Renal cortical epithelial cell (primary cell): ENCODE data around the gene HSD17B14. TPM values are rescaled to one million over a fixed set of nuclear protein-coding genes. Genes with fewer than 3 reads are reported as not detected.
"Not testable (repeated sequence)": the region's sequence is repeated elsewhere in the genome, so short reads cannot be mapped to it uniquely, and the experiment has no call there.

Experiments used
- DNase-seq: peaks from one replicate; pipeline ENCODE4 v3.0.0-alpha.2; 2011; ENCODE audit warnings: low read depth
- total RNA-seq: library from RNA; depleted of rRNA; stranded (reverse); fragments of >200 nt; gene quantifications from 2 replicates; pipeline ENCODE4 v1.2.3, GENCODE V29; 2014

The HSD17B14 gene
- total RNA-seq: 0.60 and 1.7 TPM in 2 replicates

DNA sequence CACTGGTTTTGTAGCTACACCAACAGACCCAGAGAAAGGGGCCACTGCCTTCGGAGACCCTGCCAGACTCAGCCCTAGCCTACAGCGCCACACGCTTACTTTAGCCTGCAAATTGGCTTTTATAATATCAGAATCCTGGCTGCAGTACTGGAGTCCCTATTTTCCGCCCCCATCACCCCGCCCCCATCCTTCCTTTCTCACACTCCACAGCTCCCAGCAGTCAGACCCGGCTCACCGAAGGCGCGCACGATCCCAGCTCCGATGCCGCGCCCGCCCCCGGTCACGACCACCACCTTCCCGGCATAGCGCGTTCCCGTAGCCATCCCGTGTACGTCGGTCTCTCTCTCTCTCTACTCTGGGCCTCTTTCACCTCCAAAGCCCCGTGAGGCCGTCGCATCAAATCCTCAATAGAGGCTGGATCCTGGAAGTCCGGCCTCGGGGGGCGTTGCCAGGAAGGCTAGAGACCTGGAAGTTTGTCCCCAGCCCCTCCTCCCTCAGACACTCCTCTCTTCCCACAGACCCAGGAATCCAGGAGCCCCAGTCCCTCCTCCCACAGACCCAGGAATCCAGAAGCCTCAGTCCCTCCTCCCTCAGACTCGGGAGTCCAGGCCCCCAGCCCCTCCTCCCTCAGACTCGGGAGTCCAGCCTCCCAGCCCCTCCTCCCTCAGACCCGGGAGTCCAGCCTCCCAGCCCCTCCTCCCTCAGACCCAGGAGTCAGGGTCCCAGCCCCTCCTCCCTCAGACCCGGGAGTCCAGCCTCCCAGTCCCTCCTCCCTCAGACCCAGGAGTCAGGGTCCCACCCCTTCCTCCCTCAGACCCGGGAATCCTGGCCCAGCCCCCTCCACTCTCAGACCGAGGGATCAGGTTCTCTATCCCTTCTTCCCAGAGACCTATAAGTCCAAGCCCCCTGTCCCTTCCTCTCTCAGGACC lies at the start of gene HSD17B14:
Gene HSD17B14, minus strand, starts transcription at position 403 of the 929 bp plus-strand sequence. Its CDS starts 80 bp downstream, at position 323.
- DNase-seq: no peak

DNA sequence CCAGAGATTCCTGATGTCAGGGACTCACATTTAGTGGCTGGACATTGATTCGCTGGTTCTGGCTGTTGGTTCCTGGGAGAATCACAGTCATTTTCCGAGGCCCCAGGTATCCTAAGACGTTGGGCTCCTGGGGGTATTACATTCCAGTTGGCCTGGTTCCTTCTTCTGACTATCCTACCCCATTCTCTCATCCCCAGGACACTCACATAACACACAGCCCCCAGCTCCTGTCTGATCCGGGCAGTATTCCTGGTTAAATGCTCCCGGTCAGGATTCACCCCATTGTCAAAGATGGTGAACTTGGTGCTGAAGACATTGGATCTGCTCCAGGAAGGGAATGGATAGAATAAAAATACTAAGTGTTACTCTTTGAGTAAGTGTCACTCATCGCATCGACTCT lies 47.4 kb upstream of the HSD17B14 start:
- DNase-seq: no peak

DNA sequence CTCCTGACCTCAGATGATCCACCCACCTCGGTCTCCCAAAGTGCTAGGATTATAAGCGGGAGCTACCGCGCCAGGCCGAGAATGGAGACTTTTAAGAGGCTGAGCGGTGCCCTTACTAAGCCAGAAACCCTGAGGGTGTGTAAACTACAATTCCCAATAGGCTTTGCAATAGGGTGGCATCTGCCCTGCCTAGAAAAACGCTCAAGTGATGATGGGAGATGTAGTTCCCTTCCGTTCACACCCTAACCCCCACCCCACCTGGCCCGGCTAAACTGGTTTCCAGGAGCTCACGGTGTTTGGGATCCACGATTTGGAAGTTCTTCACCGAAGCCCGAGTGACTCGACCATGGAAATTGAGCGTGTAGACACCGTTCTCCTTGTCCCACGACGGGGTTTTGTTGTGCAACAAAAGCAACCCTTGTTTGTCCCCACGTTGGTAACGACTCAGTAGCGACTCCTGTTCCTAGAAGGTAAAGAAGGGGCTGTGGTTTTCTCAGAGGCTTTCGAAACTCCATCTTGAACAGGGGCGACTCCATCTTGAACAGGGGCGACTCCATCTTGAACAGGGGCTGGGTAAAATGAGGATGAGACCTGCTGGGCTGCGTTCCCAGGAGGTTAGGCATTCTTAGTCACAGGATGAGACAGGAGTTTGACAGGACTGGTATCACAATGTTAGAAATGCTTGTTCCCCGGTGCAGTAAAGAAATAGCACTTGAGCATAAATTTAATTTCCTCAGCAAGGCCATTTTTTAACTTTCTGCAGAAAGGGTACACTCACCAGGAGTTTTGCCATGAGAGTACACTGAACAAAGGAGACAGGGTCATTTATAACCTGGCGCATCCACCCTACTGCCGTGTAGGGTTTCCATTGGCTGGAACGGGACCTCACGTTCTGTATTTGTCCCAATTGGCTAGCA lies 45.7 kb upstream of the HSD17B14 start:
- DNase-seq: no peak

DNA sequence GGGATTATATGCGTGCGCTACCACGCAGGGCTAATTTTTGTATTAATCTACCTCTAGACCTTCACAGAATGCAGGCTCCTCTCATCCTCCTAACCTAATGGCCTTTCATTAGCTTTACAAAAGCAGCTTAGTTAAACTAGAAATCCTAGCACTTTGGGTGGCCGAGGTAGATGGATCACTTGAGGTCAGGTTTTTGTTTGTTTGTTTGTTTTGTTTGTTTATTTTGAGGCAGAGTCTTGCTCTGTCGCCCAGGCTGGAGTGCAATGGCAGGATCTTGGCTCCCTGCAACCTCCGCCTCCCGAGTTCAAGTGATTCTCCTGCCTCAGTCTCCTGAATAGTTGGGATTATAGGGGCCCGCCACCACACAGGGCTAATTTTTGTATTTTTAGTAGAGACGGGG lies 43.4 kb upstream of the HSD17B14 start:
- not testable (repeated sequence) for DNase-seq

DNA sequence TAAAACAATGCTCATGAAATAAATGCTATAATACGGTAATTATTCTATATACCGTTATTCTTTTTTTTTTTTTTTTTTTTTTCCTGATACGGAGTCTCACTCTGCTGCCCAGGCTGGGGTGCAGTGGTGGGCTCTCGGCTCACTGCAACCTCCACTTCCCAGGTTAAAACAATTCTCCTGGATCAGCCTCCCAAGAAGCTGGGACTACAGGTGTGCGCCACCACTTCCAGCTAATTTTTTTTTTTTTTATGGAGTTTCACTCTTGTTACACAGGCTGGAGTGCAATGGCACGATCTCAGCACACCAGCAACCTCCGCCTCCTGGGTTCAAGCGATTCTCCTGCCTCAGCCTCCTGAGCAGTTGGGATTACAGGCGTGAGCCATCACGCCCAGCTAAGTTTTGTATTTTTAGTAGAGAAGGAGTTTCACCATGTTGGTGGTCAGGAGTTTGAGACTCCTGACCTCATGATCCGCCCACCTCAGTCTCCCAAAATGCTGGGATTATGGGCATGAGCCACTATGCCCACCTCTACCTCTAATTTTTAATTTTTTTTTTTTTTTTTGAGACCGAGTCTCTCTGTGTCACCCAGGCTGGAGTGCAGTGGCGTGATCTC lies 42.8 kb upstream of the HSD17B14 start:
- no peak for DNase-seq

DNA sequence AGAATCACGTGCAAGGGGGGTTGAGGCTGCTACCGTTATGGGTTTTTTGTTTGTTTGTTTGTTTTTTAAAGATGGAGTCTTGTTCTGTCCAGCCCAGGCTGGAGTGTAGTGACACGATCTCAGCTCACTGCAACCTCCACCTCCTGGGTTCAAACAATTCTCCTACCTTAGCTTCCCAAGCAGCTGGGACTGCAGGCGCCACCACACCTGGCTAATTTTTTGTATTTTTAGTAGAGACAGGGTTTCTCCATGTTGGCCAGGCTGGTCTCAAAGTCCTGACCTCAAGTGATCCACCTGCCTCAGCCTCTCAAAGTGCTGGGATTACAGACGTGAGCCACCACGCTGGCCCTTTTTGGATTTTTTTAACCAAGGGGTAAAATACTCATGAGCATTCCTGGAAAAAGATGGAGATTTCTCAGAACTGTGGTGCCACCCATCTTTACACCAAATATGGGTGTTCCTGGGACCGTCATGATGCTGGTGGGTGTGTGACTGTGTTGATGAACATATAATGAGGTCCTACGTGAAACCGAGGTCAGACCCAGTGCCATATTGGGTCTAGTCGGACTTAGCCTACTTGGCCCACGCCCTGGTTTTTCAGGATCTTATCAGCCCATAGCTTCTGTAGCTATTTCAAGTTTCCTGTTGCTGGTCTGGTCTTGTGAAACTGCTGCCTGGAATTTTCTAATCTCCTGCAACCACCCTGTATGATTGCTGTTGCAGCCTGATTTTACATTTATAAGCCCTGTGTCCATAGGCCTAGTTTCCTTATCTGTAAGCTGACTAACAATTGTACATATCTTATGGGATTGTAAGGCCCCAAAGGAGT lies 42.1 kb upstream of the HSD17B14 start:
- no peak for DNase-seq

DNA sequence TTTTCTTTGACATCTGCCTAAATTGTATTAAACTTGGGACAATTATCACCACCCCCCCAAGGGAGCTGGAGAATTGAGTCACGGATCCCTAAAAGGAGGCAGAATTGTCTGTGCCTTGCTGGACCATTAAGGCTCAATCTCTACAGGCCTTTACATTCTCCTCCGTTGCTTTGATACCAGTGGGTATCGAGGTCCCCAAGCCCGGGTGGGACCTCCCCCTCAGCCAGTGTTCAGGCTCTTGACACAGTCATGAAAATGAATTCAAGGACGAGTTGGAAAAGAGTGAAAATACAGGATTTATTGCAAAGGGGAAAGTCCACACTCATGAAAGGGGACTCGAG lies 41.5 kb upstream of the HSD17B14 start:
- no peak for DNase-seq

DNA sequence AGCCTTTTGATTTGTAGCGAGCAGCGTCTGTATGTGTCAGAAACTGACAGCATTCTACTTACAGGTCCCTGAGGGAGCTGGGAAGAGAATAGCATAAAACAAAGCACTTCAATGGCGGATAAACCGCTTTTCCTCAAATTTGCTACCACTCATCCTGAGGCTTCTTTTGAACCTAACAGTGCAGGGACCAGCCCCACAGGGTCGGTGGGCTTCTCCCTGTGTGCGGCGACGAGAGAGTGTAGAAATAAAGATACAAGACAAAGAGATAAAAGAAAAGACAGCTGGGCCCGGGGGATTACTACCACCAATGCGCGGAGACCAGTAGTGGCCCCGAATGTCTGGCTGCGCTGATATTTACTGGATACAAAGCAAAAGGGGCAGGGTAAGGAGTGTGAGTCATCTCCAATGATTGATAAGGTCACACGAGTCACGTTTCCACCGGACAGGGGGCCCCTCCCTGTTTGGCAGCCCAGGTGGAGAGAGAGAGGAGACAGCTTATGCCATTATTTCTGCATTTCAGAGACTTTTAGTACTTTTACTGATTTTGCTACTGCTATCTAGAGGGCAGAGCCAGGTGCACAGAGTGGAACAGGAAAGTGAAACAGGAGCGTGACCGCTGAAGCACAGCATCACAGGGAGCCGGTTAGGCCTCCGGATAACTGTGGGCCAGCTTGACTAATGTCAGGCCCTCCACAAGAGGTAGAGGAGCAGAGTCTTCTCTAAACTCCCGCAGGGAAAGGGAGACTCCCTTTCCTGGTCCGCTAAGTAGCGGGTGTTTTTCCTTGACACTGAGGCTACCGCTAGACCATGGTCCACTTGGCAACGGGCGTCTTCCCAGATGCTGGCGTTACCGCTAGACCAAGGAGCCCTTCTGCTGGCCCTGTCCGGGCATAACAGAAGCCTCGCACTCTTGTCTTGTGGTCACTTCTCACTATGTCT lies 40.0 kb upstream of the HSD17B14 start:
- DNase-seq: peak; percentile 23

DNA sequence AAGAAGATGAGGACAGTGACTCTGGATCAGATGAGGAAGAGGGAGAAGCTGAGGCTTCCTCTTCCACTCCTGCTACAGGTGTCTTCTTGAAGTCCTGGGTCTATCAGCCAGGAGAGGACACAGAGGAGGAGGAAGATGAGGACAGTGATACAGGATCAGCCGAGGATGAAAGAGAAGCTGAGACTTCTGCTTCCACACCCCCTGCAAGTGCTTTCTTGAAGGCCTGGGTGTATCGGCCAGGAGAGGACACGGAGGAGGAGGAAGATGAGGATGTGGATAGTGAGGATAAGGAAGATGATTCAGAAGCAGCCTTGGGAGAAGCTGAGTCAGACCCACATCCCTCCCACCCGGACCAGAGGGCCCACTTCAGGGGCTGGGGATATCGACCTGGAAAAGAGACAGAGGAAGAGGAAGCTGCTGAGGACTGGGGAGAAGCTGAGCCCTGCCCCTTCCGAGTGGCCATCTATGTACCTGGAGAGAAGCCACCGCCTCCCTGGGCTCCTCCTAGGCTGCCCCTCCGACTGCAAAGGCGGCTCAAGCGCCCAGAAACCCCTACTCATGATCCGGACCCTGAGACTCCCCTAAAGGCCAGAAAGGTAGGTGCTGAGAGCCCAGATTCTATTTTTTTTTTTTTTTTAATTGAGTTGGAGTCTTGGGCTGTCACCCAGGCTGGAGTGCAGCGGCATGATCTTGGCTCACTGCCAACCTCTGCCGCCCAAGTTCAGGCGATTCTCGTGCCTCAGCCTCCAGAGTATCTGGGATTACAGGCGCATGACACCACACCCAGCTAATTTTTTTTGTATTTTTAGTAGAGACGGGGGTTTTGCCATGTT lies 38.2 kb upstream of the HSD17B14 start:
- DNase-seq: peak; percentile 29

DNA sequence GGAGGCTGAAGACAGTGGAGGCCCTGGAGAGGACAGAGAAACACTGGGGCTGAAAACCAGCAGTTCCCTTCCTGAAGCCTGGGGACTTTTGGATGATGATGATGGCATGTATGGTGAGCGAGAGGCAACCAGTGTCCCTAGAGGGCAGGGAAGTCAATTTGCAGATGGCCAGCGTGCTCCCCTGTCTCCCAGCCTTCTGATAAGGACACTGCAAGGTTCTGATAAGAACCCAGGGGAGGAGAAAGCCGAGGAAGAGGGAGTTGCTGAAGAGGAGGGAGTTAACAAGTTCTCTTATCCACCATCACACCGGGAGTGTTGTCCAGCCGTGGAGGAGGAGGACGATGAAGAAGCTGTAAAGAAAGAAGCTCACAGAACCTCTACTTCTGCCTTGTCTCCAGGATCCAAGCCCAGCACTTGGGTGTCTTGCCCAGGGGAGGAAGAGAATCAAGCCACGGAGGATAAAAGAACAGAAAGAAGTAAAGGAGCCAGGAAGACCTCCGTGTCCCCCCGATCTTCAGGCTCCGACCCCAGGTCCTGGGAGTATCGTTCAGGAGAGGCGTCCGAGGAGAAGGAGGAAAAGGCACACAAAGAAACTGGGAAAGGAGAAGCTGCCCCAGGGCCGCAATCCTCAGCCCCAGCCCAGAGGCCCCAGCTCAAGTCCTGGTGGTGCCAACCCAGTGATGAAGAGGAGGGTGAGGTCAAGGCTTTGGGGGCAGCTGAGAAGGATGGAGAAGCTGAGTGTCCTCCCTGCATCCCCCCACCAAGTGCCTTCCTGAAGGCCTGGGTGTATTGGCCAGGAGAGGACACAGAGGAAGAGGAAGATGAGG lies 37.4 kb upstream of the HSD17B14 start:
- no peak for DNase-seq

DNA sequence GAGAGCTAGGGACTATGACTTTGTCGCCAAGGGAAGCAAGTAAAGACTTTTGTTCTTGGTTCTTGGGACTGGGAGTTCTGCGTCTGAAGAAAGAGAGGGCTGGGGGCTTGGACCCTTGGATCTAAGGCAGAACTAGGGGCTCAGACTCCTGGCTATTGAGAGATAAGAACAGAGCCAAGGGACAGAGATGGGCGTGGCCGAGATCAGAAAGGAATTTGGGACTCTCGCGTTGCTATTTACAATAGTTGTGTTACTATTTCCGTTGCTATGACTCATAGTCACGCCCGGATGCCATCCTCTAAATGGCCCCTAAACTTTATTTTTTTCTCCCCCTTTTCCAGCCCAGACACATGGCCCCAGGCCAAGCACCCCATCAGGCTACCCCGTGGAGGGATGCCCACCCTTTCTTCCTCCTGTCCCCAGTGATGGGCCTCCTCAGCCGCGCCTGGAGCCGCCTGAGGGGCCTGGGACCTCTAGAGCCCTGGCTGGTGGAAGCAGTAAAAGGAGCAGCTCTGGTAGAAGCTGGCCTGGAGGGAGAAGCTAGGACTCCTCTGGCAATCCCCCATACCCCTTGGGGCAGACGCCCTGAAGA lies 36.7 kb upstream of the HSD17B14 start:
- DNase-seq: peak; percentile 95

DNA sequence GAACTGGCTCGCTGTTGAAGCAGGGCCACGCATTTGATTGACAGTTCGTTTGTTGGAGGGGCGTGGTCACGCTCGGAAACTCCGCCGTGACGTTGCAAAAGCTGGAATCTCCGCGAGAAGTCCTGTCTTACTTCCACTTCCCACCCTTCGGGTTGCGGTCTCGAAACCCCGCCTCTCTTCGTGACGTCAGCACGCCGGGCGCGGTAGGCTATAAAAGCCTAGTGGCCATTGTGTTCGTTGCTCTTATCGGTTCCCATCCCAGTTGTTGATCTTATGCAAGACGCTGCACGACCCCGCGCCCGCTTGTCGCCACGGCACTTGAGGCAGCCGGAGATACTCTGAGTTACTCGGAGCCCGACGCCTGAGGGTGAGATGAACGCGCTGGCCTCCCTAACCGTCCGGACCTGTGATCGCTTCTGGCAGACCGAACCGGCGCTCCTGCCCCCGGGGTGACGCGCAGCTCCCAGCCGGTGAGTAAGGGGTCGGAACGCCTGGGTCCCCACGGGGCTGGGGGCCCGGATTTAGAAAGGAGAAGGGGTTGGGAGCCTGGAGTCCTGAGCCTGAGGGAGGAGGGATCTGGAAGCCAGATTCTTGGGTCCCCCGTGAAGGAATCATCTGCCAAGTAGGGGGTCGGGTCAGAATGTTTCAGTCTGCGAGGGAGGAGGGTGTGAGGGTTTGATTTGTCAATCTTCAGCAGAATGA lies 36.0 kb upstream of the HSD17B14 start, which contains the start of gene PPP1R15A:
Gene PPP1R15A, plus strand, starts transcription at position 240 of the 702 bp plus-strand sequence. CDS start 813 bp downstream, outside the sequence.
- peak; percentile 96 for DNase-seq

DNA sequence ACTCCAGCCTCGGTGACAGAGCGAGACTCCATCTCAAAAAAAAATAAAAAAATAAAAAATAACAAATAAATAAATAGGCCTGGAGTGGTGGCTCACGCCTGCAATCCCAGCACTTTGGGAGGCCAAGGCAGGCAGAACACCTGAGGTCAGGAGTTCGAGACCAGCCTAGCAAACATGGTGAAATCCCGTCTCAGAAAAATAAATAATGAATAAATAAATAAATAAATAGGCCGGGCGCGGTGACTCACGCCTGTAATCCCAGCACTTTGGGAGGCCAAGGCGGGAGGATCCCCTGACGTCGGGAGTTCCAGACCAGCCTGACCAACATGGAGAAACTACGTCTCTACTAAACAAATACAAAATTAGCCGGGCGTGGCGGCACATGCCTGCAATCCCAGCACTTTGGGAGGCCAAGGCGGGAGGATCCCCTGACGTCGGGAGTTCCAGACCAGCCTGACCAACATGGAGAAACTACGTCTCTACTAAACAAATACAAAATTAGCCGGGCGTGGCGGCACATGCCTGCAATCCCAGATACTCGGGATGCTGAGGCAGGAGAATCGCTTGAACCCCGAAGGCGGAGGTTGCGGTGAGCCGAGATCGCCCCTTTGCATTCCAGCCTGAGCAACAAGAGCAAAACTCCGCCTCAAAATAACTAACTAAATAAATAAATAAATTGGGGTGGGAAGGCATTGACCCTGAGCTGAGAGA lies 35.3 kb upstream of the HSD17B14 start:
- DNase-seq: not testable (repeated sequence)

DNA sequence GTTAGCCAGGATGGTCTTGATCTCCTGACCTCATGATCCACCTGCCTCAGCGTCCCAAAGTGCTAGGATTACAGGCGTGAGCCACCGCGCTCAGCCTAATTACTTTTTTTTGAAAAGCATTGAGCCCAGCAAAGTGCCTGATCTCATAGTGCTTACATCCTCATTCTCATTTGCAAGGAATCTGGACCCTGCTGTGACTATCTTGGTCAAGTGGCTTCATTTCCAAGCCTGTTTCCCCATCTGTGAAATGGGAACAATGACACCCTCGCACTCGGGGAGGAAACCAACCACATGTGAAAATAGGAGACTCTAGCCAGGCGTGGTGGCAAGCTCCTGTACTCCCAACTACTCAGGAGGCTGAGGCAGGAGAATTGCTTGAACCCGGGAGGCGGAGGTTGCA lies 33.8 kb upstream of the HSD17B14 start:
- no peak for DNase-seq

DNA sequence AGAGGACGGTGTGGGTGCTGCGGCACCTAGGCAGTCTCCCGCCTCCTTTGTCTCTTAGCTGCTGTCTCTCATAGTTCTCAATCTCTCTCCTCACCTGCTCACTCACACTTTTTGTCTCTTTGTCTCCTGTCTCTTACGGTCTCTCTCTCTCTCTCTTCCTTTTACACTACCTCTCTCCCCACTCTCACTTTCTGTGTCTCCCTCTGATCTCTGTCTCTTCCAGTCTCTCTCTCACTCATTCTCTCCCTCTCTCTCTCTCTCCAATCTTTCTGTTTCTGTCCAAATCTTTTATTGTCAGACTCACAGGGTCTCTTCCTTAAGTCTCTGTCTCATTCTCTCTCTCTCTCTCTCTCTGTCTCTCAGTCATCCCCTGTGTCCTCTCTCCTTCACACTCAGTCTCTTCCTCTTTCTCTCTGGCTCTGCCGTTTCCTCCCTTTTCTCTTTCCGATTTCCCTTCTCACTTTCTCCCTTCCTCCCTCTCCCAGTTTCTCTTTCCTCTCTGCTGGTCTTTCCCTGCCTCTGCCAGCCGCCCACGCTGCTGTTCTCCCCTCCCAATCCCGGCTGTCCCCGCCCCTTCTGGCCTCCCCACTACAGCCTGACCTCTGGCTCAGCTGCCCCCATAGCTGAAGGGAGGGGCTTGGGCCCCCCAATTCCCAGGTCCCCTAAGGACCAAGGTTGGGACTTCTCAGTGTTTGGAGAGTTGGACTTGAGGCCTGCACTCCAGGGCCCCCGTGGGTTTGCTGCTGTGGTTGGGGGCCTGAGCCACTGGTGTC lies 32.0 kb upstream of the HSD17B14 start, which contains the start of gene PLEKHA4:
Gene PLEKHA4, minus strand, starts transcription at position 504 of the 773 bp plus-strand sequence. CDS start 997 bp downstream, outside the sequence.
- DNase-seq: peak; percentile 39

DNA sequence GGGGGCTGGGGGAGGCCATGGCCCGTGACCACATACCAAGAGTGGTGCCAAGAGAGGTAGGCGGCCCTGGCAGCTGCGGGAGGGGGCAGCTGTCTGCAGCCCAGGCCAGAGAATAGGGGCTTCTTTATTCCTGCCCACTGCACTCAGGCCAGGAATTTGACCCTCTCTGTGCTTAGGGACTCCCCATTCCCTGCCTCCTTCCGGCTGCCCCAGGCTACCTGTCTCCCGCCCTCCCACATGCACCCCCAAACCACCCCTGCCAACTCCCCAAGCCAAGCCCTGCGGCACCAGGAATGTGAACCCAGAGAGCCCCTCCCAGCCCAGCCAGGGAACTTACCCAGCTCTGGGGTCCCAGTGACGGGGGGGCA lies 31.4 kb upstream of the HSD17B14 start:
- no peak for DNase-seq
